ENCODE measurements around the gene MICOS13.

GRCh38 chr19:5686326-5686646 is 6.0 kb upstream of the MICOS13 start:
- TF ChIP-seq, protein P1, sequence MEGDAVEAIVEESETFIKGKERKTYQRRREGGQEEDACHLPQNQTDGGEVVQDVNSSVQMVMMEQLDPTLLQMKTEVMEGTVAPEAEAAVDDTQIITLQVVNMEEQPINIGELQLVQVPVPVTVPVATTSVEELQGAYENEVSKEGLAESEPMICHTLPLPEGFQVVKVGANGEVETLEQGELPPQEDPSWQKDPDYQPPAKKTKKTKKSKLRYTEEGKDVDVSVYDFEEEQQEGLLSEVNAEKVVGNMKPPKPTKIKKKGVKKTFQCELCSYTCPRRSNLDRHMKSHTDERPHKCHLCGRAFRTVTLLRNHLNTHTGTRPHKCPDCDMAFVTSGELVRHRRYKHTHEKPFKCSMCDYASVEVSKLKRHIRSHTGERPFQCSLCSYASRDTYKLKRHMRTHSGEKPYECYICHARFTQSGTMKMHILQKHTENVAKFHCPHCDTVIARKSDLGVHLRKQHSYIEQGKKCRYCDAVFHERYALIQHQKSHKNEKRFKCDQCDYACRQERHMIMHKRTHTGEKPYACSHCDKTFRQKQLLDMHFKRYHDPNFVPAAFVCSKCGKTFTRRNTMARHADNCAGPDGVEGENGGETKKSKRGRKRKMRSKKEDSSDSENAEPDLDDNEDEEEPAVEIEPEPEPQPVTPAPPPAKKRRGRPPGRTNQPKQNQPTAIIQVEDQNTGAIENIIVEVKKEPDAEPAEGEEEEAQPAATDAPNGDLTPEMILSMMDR (IDR thresholded peaks at IDR 0.05; ENCODE audit: insufficient read depth, low read depth, low read length), result no peak
- TF ChIP-seq EZH2 (IDR thresholded peaks at IDR 0.05; ENCODE audit: insufficient read depth, low read length), result no peak

Data from astrocyte (in vitro differentiated cells and primary cell).